K562 (cell line): ENCODE data around the gene AFAP1. TPM values are rescaled to one million over a fixed set of nuclear protein-coding genes. Genes with fewer than 3 reads are reported as not detected.

Source experiments
- CBFA2T3 ChIP-seq: fragments of 450-650 bp; IDR thresholded peaks from 2 replicates; pipeline ENCODE4 v1.6.1; 2017
- CBX8 ChIP-seq: fragments of 200-600 bp; sonication (generic); IDR thresholded peaks from 2 replicates; pipeline ENCODE4 v1.6.1; 2012; ENCODE audit warnings: borderline replicate concordance, mixed run types, low read depth, mild to moderate bottlenecking, moderate library complexity, mixed read lengths, low read length, control low read depth, inconsistent platforms; ENCODE audit not compliant: poor library complexity, severe bottlenecking; ENCODE audit errors: extremely low read depth
- DLX4 ChIP-seq: fragments of 250-450 bp; sonication (Bioruptor Pico); IDR thresholded peaks from 2 replicates; pipeline ENCODE4 v1.6.1; 2021; ENCODE audit warnings: mild to moderate bottlenecking
- DMBX1 ChIP-seq: fragments of 250-450 bp; sonication (Bioruptor Pico); IDR thresholded peaks from 2 replicates; pipeline ENCODE4 v1.8.0; 2022; ENCODE audit warnings: inconsistent platforms, mild to moderate bottlenecking, moderate library complexity, borderline replicate concordance
- E2F6 ChIP-seq, 2 experiments: IDR thresholded peaks; 2 replicates each; pipeline ENCODE4 v1.6.1; 2011; ENCODE audit warnings: borderline replicate concordance in 1 of 2, control low read depth in 1 of 2, low read depth in 1 of 2, low read length in 1 of 2, mild to moderate bottlenecking in 1 of 2, mixed read lengths in 1 of 2, moderate library complexity in 1 of 2; ENCODE audit not compliant: insufficient read depth in 1 of 2, insufficient read length in 1 of 2, poor library complexity in 1 of 2, severe bottlenecking in 1 of 2; ENCODE audit errors: extremely low read depth in 1 of 2
- ESRRB ChIP-seq: fragments of 250-450 bp; sonication (Bioruptor Pico); IDR thresholded peaks from 2 replicates; pipeline ENCODE4 v1.5.0; 2020; ENCODE audit warnings: mild to moderate bottlenecking, moderate library complexity, borderline replicate concordance
- HBP1 ChIP-seq: fragments of 450-650 bp; formaldehyde crosslinking; IDR thresholded peaks from 2 replicates; pipeline ENCODE4 v1.4.0; 2022; ENCODE audit warnings: missing genetic modification characterization
- HDAC1 ChIP-seq, 2 experiments: fragments of 450-650 bp; IDR thresholded peaks; 2 replicates each; pipeline ENCODE4 v1.6.1; 2016 to 2017; ENCODE audit warnings: inconsistent platforms in 1 of 2, mild to moderate bottlenecking in 1 of 2, moderate library complexity in 1 of 2
- HDAC2 ChIP-seq: fragments of 450-650 bp; IDR thresholded peaks from 2 replicates; pipeline ENCODE4 v1.6.1; 2016; ENCODE audit warnings: mild to moderate bottlenecking
- KLF13 ChIP-seq: fragments of 450-650 bp; IDR thresholded peaks from 2 replicates; pipeline ENCODE4 v1.6.1; 2016; ENCODE audit warnings: missing genetic modification characterization, low read depth, mild to moderate bottlenecking, missing compliant biosample characterization, moderate library complexity, borderline replicate concordance
- MAZ ChIP-seq, 2 experiments: fragments of 450-650 bp in 1 of 2; sonication (generic) in 1 of 2; formaldehyde crosslinking; IDR thresholded peaks in 1 of 2; conservative IDR thresholded peaks in 1 of 2; 2 replicates each; pipeline versions ENCODE4 v1.4.0 to v1.5.0; 2020; ENCODE audit warnings: mild to moderate bottlenecking in 1 of 2, missing genetic modification reagents in 1 of 2
- NFRKB ChIP-seq: fragments of 450-650 bp; IDR thresholded peaks from 2 replicates; pipeline ENCODE4 v1.6.1; 2016; ENCODE audit warnings: low read depth
- NRF1 ChIP-seq, 2 experiments: fragments of 450-650 bp; IDR thresholded peaks in 1 of 2; conservative IDR thresholded peaks in 1 of 2; 2 replicates each; pipeline ENCODE4 v1.6.1; 2014; ENCODE audit warnings: mild to moderate bottlenecking in 2 of 2
- PCBP2 ChIP-seq: fragments of 200-400 bp; formaldehyde crosslinking; IDR thresholded peaks from 2 replicates; pipeline ENCODE4 v1.6.1; 2018; ENCODE audit warnings: low read length, low read depth, mild to moderate bottlenecking, moderate library complexity; ENCODE audit not compliant: poor library complexity, severe bottlenecking
- SMARCE1 ChIP-seq: fragments of 450-650 bp; IDR thresholded peaks from 2 replicates; pipeline ENCODE4 v1.7.1; 2016; ENCODE audit warnings: mild to moderate bottlenecking
- YY1 ChIP-seq, 3 experiments: IDR thresholded peaks; 2 replicates each; pipeline ENCODE4 v1.6.1; 2011; ENCODE audit warnings: low read length in 2 of 3, mild to moderate bottlenecking in 2 of 3, moderate library complexity in 2 of 3, borderline replicate concordance in 1 of 3, control low read depth in 1 of 3, low read depth in 1 of 3; ENCODE audit not compliant: insufficient read depth in 3 of 3, insufficient replicate concordance in 2 of 3, control insufficient read depth in 1 of 3, insufficient read length in 1 of 3; ENCODE audit errors: extremely low read depth in 1 of 3
- ZBTB17 ChIP-seq: fragments of 450-650 bp; formaldehyde crosslinking; IDR thresholded peaks from 2 replicates; pipeline ENCODE4 v1.4.0; 2020; ENCODE audit warnings: mild to moderate bottlenecking
- ZBTB49 ChIP-seq: sonication (generic); formaldehyde crosslinking; IDR thresholded peaks from 2 replicates; pipeline ENCODE4 v1.8.0; 2022; ENCODE audit warnings: missing genetic modification reagents, mild to moderate bottlenecking, borderline replicate concordance
- ZNF445 ChIP-seq: fragments of 250-450 bp; sonication (Bioruptor Pico); IDR thresholded peaks from 2 replicates; pipeline ENCODE4 v1.4.0; 2020; ENCODE audit warnings: low read depth, mild to moderate bottlenecking, moderate library complexity
- ZNF707 ChIP-seq: fragments of 250-450 bp; sonication (Bioruptor Pico); conservative IDR thresholded peaks from 2 replicates; pipeline ENCODE4 v1.8.0; 2022; ENCODE audit warnings: inconsistent platforms, mild to moderate bottlenecking, moderate library complexity
- ZZZ3 ChIP-seq: fragments of 450-650 bp; IDR thresholded peaks from 2 replicates; pipeline ENCODE4 v1.6.1; 2016; ENCODE audit warnings: antibody characterized with exemption, mild to moderate bottlenecking, moderate library complexity
- polyA plus RNA-seq, 8 experiments: library from polyadenylated mRNA; depleted of rRNA in 4 of 8; stranded (reverse) in 5 of 8; unstranded in 3 of 8; fragments of >200 nt; fragmentation: Nextera tagmentation in 2 of 8; fragmentation: Illumina TruSeq in 1 of 8; extraction: Ambion mirVana in 2 of 8; extraction: Trizol in 1 of 8; gene quantifications; 2 replicates each; pipeline versions ENCODE4 v1.2.1 to v1.2.3, GENCODE V29; 2011 to 2014; ENCODE audit warnings: inconsistent platforms in 1 of 8, missing spikeins in 1 of 8
- total RNA-seq, 7 experiments: library from RNA; depleted of rRNA in 6 of 7; stranded (reverse); fragments of >200 nt in 6 of 7; fragmentation: Illumina TruSeq in 2 of 7; extraction: Trizol in 2 of 7; gene quantifications; 2 replicates each; pipeline versions ENCODE4 v1.2.1 to v1.2.3, GENCODE V29; 2011 to 2021; ENCODE audit warnings: low replicate concordance in 1 of 7

Gene AFAP1
- total and polyA plus RNA-seq, 9 of the 15 experiments (the other 6 are each of a cell fraction or from before 2014, with no cell fraction given): 0.07 to 0.42 (median 0.12) TPM; not detected in 1

GRCh38 chr4:7939377-7940108 lies at the start of gene AFAP1 (continued):
- TF ChIP-seq ZNF707 (no peak), ZBTB17 (CRISPR knock-in tag) (no peak), ZZZ3 (no peak), SMARCE1 (no peak), ESRRB (no peak), NFRKB (no peak), NRF1 (conservative IDR thresholded peaks at IDR 0.05 in 1 of 2, IDR thresholded peaks at IDR 0.05 in 1 of 2) (peak in 1 of 2 experiments; percentile 67; a peak in 2 of 4 replicates), CBX8 (no peak), HBP1 (CRISPR knock-in tag) (no peak), PCBP2 (no peak), CBFA2T3 (no peak), DMBX1 (CRISPR knock-in tag) (no peak), ZBTB49 (CRISPR knock-in tag) (no peak), ZNF445 (CRISPR knock-in tag) (no peak), KLF13 (tag) (no peak), MAZ (CRISPR knock-in tag; conservative IDR thresholded peaks at IDR 0.05 in 1 of 2, IDR thresholded peaks at IDR 0.05 in 1 of 2) (peak in 1 of 2 experiments; percentile 32; a peak in 1 of 4 replicates), DLX4 (no peak), HDAC1 (IDR thresholded peaks at IDR 0.05) (no peak), HDAC2 (no peak), YY1 (IDR thresholded peaks at IDR 0.05; ENCODE audit: borderline replicate concordance in 1 of 3, control insufficient read depth in 1 of 3, extremely low read depth in 1 of 3, insufficient read depth in 3 of 3, insufficient read length in 1 of 3, insufficient replicate concordance in 2 of 3, low read depth in 1 of 3, low read length in 2 of 3) (peak in 1 of 3 experiments; percentile 13), E2F6 (IDR thresholded peaks at IDR 0.05; ENCODE audit: borderline replicate concordance in 1 of 2, extremely low read depth in 1 of 2, insufficient read depth in 1 of 2, insufficient read length in 1 of 2, low read depth in 1 of 2, low read length in 1 of 2, poor library complexity in 1 of 2, severe bottlenecking in 1 of 2) (peak in 1 of 2 experiments; percentile 45)
